GM18861 (cell line): ENCODE results near the gene NFATC3.
"Not testable (repeated sequence)": the region's sequence is repeated elsewhere in the genome, so short reads cannot be mapped to it uniquely, and the experiment has no call there.

Experiments used
- ATAC-seq: cut with Tn5 transposase; IDR thresholded peaks from one replicate; pipeline ENCODE4 v1.9.1; 2021; ENCODE audit not compliant: unreplicated experiment

The NFATC3 gene

GRCh38 chr16:68088130-68088972 is 3.2 kb downstream of the NFATC3 start:
- ATAC-seq, result no peak

GRCh38 chr16:68089067-68089466 is 3.9 kb downstream of the NFATC3 start:
- no peak for ATAC-seq

DNA sequence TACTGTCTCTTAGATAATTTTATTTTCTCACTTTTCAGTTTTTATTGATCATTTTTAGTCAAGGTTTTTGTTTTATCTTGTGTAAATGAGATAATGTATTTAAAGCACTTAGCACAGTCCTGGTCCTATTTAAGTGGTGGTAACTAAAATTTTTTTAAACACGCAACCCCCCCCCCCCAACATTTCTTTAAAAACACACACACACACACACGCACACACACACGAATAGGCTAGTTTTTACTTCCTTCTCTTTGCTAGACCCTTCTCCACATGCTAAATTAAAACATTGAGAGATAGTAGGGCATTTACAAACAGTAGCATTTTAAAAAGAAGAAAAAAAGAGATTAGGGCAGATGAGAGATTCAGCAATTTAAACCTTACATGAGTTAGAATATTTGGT is 5.0 kb downstream of the NFATC3 start:
- ATAC-seq, result no peak

DNA sequence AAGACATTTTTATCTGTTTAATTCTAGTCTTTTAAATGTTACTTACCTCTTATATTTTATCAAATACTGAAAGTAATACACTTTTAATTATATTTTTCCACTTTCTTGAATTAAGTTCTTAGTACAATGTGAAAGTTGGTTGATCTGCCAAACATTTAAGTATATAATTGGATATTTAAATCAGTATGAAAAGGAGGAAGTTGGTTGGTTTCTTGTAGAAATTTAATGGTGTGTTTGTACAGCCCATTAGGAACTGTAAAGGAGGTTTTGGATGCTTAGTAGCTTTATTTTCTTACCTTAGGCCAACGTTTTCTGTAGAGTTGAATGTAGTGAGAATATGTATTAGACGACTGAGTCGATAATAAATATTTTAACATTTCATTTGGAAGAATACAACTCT is 5.4 kb downstream of the NFATC3 start:
- ATAC-seq, result no peak

DNA sequence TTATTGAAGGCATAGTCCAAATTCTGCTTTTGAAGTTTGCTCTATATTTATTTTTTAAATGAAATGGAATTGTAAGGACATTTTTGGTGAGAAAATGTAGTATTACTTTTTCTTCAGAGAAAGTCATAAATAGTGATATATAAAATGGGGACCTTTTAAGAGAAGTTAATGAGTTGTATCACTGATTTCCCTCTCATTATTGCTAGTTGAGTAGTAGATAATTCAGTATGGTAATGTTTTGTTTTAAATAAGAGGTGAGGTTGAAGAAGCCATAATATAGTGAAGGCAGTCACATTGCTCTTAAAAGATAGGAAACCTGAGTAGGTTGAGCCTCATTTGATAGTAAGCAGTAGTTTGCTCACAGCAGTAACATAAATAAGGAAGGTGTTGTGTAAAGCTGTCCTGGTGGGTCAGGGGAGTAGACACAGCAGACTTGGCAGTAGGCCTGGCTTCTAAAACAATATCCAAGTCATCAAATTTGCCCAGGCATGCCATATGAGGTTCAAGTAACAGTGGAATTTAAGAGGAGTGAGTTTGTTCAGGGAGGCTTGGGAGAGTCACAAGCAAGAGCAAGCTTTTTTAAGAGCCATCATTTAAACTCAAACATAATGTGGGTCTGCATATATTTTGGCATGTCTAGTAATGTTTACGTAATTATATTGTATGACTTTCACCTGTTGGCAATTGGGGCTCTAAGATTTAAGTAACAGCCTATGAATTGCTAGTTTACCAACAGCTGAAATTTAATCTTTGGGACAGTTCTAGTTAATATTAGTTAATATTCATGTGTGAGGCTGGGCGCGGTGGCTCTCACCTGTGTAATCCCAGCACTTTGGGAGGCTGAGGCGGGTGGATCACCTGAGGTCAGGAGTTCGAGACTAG is 6.5 kb downstream of the NFATC3 start:
- no peak for ATAC-seq

- ATAC-seq, result not testable (repeated sequence)
These were observed 7.1 kb downstream of the NFATC3 start for GRCh38 chr16:68092275-68092674.

GRCh38 chr16:68093816-68094613 is 8.8 kb downstream of the NFATC3 start:
- ATAC-seq, result no peak

- ATAC-seq, result no peak
These were observed 9.4 kb downstream of the NFATC3 start for GRCh38 chr16:68094614-68094934.

- no peak for ATAC-seq
These were observed 11.3 kb downstream of the NFATC3 start for GRCh38 chr16:68096491-68096890.

- ATAC-seq, result no peak
These were observed 11.9 kb downstream of the NFATC3 start for GRCh38 chr16:68097088-68097487.

- no peak for ATAC-seq
These were observed 12.7 kb downstream of the NFATC3 start for GRCh38 chr16:68097895-68098294.

- ATAC-seq, result no peak
These were observed 15.3 kb downstream of the NFATC3 start for GRCh38 chr16:68100488-68100887.

DNA sequence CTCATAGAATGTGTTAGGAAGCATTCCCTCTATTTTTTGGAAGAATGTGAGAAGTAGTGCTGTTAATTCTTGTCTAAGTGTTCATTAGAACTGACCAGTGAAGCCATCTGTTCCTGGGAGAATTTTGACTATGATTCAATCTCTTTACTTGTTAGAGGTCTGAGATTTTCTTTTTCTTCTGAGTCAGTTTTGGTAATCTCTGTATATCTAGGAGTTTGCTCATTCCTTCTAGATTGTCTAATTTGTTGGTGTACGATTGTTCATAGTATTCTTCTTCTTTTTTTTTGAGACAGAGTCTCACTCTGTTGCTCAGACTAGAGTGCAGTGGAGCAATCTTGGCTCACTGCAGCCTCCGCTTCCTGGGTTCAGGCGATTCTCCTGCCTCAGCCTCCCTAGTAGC is 20.4 kb downstream of the NFATC3 start:
- ATAC-seq, result no peak

DNA sequence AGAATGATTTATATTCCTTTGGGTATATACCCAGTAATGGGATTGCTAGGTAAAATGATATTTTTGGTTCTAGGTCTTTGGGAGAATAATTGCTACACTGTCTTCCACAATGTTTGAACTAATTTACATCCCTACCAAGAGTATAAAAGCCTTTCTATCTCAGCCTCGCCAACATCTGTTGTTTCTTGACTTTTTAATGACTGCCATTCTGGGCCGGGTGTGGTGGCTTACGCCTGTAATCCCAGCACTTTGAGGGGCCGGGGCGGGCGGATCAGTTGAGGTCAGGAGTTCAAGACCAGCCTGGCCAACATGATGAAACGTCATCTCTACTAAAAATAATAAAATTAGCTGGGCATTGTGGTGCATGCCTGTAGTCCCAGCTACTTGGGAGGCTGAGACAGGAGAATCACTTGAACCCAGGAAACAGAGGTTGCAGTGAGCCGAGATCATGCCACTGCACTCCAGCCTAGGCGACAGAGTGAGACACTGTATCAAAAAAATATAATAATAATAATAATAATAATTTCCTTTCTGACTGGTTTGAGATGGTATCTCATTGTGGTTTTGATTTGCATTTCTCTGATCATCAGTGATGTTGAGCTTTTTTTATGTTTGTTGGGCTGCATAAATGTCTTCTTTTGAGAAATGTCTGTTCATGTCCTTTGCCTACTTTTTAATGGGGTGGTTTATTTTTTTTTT is 22.2 kb downstream of the NFATC3 start:
- not testable (repeated sequence) for ATAC-seq

- not testable (repeated sequence) for ATAC-seq
These were observed 24.0 kb downstream of the NFATC3 start for GRCh38 chr16:68109156-68109555.

DNA sequence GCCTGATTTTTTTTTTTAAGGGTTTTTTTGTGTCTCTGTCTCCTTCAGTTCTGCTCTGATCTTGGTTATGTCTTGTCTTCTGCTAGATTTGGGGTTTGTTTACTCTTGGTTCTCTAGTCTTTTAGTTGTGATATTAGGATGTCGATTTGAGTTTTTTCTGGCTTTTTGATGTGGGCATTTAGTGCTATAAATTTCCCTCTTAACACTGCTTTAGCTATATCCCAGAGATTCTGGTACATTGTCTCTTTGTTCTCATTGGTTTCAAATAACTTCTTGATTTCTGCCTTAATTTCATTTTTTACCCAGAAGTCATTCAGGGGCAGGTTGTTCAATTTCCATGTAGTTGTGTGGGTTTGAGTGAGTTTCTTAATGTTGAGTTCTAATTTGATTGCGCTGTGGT is 25.4 kb downstream of the NFATC3 start:
- not testable (repeated sequence) for ATAC-seq

DNA sequence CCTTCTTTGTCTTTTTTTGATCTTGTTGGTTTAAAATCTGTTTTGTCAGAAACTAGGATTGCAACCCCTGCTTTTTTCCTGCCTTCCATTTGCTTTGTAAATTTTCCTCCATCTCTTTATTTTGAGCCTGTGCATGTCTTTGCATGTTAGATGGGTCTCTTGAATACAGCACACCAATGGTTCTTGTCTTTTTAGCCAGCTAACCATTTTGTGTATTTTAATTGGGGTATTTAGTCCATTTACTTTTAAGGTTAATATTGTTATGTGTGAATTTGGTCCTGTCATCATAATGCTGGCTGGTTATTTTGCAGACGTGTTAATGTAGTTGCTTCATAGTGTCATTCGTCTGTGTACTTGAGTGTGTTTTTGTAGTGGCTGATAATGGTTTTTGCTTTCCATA is 26.2 kb downstream of the NFATC3 start:
- no peak for ATAC-seq

- ATAC-seq, result no peak
These were observed 28.0 kb downstream of the NFATC3 start for GRCh38 chr16:68113059-68113761.

DNA sequence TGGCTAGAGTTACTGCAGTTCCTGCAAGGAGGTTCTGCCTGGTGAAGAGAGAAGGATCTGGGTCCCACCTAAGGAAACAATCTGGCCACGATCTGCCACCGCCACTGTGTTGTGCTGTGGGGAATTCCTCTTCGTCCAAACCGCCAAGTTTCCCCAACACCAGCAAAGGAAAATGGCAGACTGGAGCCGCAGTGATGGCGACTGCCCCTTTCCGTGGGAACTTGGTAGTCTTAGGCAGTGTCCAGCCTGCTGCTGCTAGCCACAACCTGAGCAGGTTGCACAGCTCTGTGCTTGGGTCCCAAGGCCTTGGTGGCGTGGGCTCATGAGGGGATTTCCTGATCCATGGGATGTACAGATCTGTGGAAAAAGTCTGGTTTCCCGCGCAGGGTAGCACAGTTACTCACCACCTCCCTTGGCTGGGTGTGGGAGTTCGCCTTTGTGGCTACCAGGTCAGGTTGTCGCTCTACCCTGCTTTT is 28.6 kb downstream of the NFATC3 start:
- no peak for ATAC-seq

DNA sequence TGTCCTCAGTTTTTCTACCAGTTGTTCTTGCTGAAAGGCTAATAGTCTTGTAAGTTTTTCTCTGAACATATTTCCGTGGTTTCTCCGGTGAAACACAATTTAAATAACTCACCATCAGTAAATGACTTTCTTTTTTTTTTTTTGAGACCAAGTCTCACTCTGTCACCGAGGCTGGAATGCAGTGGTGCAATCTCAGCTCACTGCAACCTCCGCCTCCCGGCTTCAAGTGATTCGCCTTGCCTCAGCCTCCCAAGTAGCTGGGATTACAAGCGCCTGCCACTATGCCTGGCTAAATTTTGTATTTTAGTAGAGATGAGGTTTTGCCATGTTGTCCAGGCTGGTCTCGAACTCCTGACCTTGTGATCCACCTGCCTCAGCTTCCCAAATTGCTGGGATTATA is 29.8 kb downstream of the NFATC3 start:
- not testable (repeated sequence) for ATAC-seq
